Measurements from ENCODE around the gene ART4.

ART4 gene

DNA sequence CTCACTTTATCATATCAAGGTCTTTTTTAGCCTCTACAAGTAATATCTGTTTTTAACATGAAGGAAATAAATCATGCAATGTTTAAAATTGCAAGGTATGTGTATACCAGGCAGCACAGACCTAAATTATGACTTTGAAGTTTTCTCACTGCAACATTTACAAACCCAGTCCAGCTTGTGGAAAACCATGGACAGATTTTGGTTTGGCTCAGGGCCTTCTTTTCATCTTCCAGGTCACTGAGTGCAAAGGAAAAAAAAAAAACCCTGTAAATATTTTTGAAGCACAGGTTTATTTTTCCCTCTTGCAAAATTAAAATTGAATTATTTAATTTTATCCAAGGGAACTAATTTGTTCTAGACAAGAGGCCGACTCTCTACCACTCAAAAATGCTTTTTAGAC, 28.6 kb upstream of the ART4 start:
- in situ Hi-C loops (cut with MboI; ENCODE audit: low sequenced_read_pairs): no loop called here
- no peak for DNase-seq (ENCODE audit: low spot score in 2 of 2)
- H3K4me3 ChIP-seq: no peak overlapping the region
- no peaks in the 10 kb centered on the region for H3K9me3 ChIP-seq
- no peaks in the 10 kb centered on the region for H3K27me3 ChIP-seq (ENCODE audit: low read depth)
- no peaks in the 10 kb centered on the region for H3K36me3 ChIP-seq (replicated peaks)
- H3K4me1 ChIP-seq: no peaks in the 10 kb centered on the region

DNA sequence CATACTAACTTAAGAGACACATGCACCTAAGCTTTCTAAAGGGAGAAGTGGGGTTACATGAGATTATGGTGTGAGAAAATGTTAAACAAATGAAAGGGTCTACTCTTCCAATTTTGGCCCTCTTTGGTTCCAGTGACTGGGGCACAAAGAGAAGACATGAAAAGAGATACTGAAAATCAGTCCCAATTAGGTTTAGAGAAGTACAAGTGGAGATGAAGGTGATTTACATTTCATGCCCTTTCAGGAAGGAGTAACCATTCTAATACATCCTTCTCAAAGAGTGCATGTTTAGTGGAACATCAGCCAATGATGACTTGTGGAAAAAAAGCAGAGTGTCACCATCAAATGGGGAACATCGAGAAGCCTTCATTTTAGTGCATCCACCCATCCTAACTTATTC, 27.9 kb upstream of the ART4 start:
- Histone ChIP-seq H3K36me3 (replicated peaks) (no peaks in the 10 kb centered on the region), H3K9me3 (no peaks in the 10 kb centered on the region), H3K4me3 (no peak overlapping the region), H3K27me3 (ENCODE audit: low read depth) (no peaks in the 10 kb centered on the region), H3K4me1 (no peaks in the 10 kb centered on the region)
- no peak for DNase-seq (ENCODE audit: low spot score in 2 of 2)
- in situ Hi-C loops (cut with MboI; ENCODE audit: low sequenced_read_pairs): no loop called here

DNA sequence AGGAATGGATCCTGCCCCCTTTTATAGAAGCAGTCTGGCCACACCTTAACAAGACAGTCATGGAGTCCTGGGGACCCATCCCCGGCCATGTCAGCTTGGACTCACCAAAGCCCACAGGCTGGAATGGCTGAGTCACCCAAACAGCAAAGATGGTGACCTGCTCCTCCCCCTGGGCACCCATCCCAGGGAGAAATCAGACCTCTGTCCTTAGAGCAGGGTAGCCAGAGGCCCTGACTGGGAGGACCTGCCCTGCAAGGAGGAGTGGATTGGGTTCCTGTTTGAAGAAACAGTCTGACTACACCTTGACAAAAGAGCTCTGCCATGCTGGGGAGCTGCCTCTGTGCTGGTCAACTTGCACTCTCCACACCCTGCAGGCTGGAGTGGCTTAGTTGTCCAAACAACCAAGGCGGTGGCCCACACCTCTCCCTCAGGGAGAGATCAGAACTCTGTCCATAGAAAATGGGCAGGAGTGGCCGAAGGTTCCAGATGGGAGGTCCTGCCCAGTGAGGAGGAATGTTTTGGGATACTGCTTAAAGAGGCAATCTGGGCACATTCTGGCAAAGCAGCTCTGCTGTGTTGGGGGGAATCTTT, 25.7 kb upstream of the ART4 start:
- no peak for DNase-seq (ENCODE audit: low spot score in 2 of 2)
- Histone ChIP-seq H3K4me1 (no peaks in the 10 kb centered on the region), H3K4me3 (no peak overlapping the region), H3K27me3 (ENCODE audit: low read depth) (no peaks in the 10 kb centered on the region), H3K9me3 (no peaks in the 10 kb centered on the region), H3K36me3 (replicated peaks) (no peaks in the 10 kb centered on the region)
- in situ Hi-C loops (cut with MboI; ENCODE audit: low sequenced_read_pairs): no loop called here

- 0 out of 2 replicates have a peak, but pooled peaks cover 3% of the 10 kb centered on the region for H3K27me3 ChIP-seq (ENCODE audit: low read depth)
- no peaks in the 10 kb centered on the region for H3K36me3 ChIP-seq (replicated peaks)
- H3K4me1 ChIP-seq: no peaks in the 10 kb centered on the region
- H3K9me3 ChIP-seq: no peaks in the 10 kb centered on the region
- in situ Hi-C loops (cut with MboI; ENCODE audit: low sequenced_read_pairs): no loop called here
- DNase-seq (ENCODE audit: low spot score in 2 of 2): no peak
- H3K4me3 ChIP-seq: no peak overlapping the region
Measured at GRCh38 chr12:14860490-14860889, 17.2 kb upstream of the ART4 start.

DNA sequence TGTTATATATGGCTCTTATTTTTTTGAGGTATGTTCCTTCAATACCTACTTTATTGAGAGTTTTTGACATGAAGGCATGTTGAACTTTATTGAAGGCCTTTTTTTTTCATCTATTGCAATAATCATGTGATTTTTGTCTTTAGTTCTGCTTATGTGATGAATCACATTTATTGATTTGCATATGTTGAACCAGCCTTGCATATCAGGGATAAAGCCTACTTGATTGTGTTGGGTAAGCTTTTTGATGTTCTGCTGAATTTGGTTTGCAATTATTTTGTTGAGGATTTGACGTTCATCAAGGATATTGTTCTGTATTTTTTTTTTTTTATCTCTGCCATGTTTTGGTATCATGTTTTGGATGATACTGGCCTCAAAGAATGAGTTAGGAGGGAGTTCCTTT, 15.2 kb upstream of the ART4 start:
- in situ Hi-C loops (cut with MboI; ENCODE audit: low sequenced_read_pairs): no loop called here

GRCh38 chr12:14854586-14855183, 11.4 kb upstream of the ART4 start:
- no peaks in the 10 kb centered on the region for H3K36me3 ChIP-seq (replicated peaks)
- H3K27me3 ChIP-seq (ENCODE audit: low read depth): 0 out of 2 replicates have a peak, but pooled peaks cover 3% of the 10 kb centered on the region
- no peak overlapping the region for H3K4me3 ChIP-seq
- H3K4me1 ChIP-seq: no peaks in the 10 kb centered on the region
- in situ Hi-C loops (cut with MboI; ENCODE audit: low sequenced_read_pairs): no loop called here
- no peaks in the 10 kb centered on the region for H3K9me3 ChIP-seq
- DNase-seq (ENCODE audit: low spot score in 2 of 2): no peak

More for the DNA sequence above, 15.2 kb upstream of the ART4 start:
- H3K4me3 ChIP-seq: no peak overlapping the region
- no peaks in the 10 kb centered on the region for H3K4me1 ChIP-seq
- DNase-seq (ENCODE audit: low spot score in 2 of 2): no peak
- H3K9me3 ChIP-seq: no peaks in the 10 kb centered on the region
- H3K27me3 ChIP-seq (ENCODE audit: low read depth): 0 out of 2 replicates have a peak, but pooled peaks cover 3% of the 10 kb centered on the region
- H3K36me3 ChIP-seq (replicated peaks): no peaks in the 10 kb centered on the region

GRCh38 chr12:14853961-14854360, 10.6 kb upstream of the ART4 start:
- no peaks in the 10 kb centered on the region for H3K4me1 ChIP-seq
- H3K9me3 ChIP-seq: no peaks in the 10 kb centered on the region
- peak; percentile 10 to 21 for DNase-seq (ENCODE audit: low spot score in 2 of 2)
- in situ Hi-C loops (cut with MboI; ENCODE audit: low sequenced_read_pairs): no loop called here
- H3K36me3 ChIP-seq (replicated peaks): no peaks in the 10 kb centered on the region
- H3K27me3 ChIP-seq (ENCODE audit: low read depth): 0 out of 2 replicates have a peak, but pooled peaks cover 3% of the 10 kb centered on the region
- H3K4me3 ChIP-seq: no peak overlapping the region

DNA sequence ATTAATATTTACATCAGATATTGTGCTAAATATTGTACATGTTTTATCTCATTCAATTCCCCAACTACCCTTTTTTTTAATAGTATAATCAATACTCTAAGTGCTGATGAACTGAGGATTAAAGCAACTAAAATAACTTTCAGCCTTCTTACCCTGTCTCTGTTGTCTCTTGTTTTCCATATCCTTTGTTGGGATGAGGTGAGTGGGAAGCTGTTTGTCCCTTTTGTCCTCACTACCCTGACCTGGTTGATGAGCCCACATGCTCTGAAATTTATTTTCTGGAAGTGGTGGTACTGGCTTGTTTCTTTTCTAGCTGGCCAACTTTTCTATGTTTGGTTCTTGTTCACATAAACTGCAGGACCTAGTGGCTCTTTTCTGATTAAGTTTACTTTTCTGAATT, 9.6 kb upstream of the ART4 start:
- no peak for DNase-seq (ENCODE audit: low spot score in 2 of 2)
- in situ Hi-C loops (cut with MboI; ENCODE audit: low sequenced_read_pairs): no loop called here

GRCh38 chr12:14850929-14851663, 7.8 kb upstream of the ART4 start:
- H3K36me3 ChIP-seq (replicated peaks): no peaks in the 10 kb centered on the region
- DNase-seq (ENCODE audit: low spot score in 2 of 2): no peak
- no peaks in the 10 kb centered on the region for H3K4me1 ChIP-seq
- no peaks in the 10 kb centered on the region for H3K27me3 ChIP-seq (ENCODE audit: low read depth)
- H3K9me3 ChIP-seq: no peaks in the 10 kb centered on the region
- in situ Hi-C loops (cut with MboI; ENCODE audit: low sequenced_read_pairs): no loop called here
- no peak overlapping the region for H3K4me3 ChIP-seq

More for the DNA sequence above, 9.6 kb upstream of the ART4 start:
- no peaks in the 10 kb centered on the region for H3K36me3 ChIP-seq (replicated peaks)
- no peaks in the 10 kb centered on the region for H3K27me3 ChIP-seq (ENCODE audit: low read depth)
- no peaks in the 10 kb centered on the region for H3K4me1 ChIP-seq
- H3K4me3 ChIP-seq: no peak overlapping the region
- no peaks in the 10 kb centered on the region for H3K9me3 ChIP-seq

- no peaks in the 10 kb centered on the region for H3K27me3 ChIP-seq (ENCODE audit: low read depth)
- in situ Hi-C loops (cut with MboI; ENCODE audit: low sequenced_read_pairs): no loop called here
- H3K4me1 ChIP-seq: no peaks in the 10 kb centered on the region
- no peak for DNase-seq (ENCODE audit: low spot score in 2 of 2)
- no peak overlapping the region for H3K4me3 ChIP-seq
- no peaks in the 10 kb centered on the region for H3K36me3 ChIP-seq (replicated peaks)
- no peaks in the 10 kb centered on the region for H3K9me3 ChIP-seq
Measured at GRCh38 chr12:14849661-14850060, 6.3 kb upstream of the ART4 start.

GRCh38 chr12:14846876-14847580, 3.7 kb upstream of the ART4 start:
- no peak overlapping the region for H3K4me3 ChIP-seq
- H3K27me3 ChIP-seq (ENCODE audit: low read depth): no peaks in the 10 kb centered on the region
- no peaks in the 10 kb centered on the region for H3K9me3 ChIP-seq
- H3K4me1 ChIP-seq: no peaks in the 10 kb centered on the region
- no peak for DNase-seq (ENCODE audit: low spot score in 2 of 2)
- in situ Hi-C loops (cut with MboI; ENCODE audit: low sequenced_read_pairs): no loop called here
- no peaks in the 10 kb centered on the region for H3K36me3 ChIP-seq (replicated peaks)

- no peaks in the 10 kb centered on the region for H3K9me3 ChIP-seq
- DNase-seq (ENCODE audit: low spot score in 2 of 2): no peak
- in situ Hi-C loops (cut with MboI; ENCODE audit: low sequenced_read_pairs): no loop called here
- H3K36me3 ChIP-seq (replicated peaks): no peaks in the 10 kb centered on the region
- no peaks in the 10 kb centered on the region for H3K4me1 ChIP-seq
- no peaks in the 10 kb centered on the region for H3K27me3 ChIP-seq (ENCODE audit: low read depth)
- H3K4me3 ChIP-seq: no peak overlapping the region
Measured at GRCh38 chr12:14846042-14846587, 2.8 kb upstream of the ART4 start.

DNA sequence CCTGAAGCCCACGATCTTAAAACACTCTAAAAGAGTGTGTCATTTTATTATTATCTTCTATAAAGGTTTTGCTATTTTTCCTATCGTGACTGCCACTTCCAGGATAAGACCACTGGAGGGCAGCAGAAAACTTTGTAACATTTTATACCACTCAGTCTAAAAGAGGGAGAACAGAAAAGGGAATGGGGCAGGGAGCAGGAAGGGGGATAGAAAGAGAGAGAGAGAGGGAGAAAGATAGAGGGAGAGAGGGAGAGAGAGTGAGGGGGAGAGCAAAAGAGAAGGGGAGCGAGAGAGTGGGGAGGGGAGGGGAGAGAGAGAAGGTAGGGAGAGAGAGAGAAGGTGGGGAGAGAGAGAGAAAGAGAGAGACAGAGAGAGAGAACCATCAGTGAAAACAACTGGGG, 2.0 kb upstream of the ART4 start:
- Histone ChIP-seq H3K36me3 (replicated peaks) (no peaks in the 10 kb centered on the region), H3K4me1 (no peaks in the 10 kb centered on the region), H3K4me3 (no peak overlapping the region), H3K9me3 (no peaks in the 10 kb centered on the region), H3K27me3 (ENCODE audit: low read depth) (no peaks in the 10 kb centered on the region; the same call in 1 of the 2 replicates)
- peak; percentile 22 to 44 for DNase-seq (ENCODE audit: low spot score in 2 of 2)
- in situ Hi-C loops (cut with MboI; ENCODE audit: low sequenced_read_pairs): no loop called here
